KMS-11 (cell line): ENCODE results near the gene ZNF844.

Experiments
- H2AFZ ChIP-seq: fragments of 200-600 bp; sonication (generic); 2 replicates; pipeline ENCODE4 v1.6.1; 2016; ENCODE audit warnings: antibody characterized with exemption, mixed run types, low read depth
- H3K27ac ChIP-seq: fragments of 200-600 bp; sonication (generic); 2 replicates; pipeline ENCODE4 v1.6.1; 2016; ENCODE audit warnings: mild to moderate bottlenecking, mixed run types
- H3K27me3 ChIP-seq: fragments of 200-600 bp; sonication (generic); 2 replicates; pipeline ENCODE4 v1.6.1; 2017; ENCODE audit warnings: mild to moderate bottlenecking, low read depth, mixed run types, moderate library complexity; ENCODE audit not compliant: insufficient read depth
- H3K36me3 ChIP-seq: fragments of 200-600 bp; sonication (generic); 2 replicates; pipeline ENCODE4 v1.6.1; 2017; ENCODE audit warnings: mild to moderate bottlenecking, mixed run types; ENCODE audit not compliant: insufficient read depth
- H3K4me1 ChIP-seq: fragments of 200-600 bp; sonication (generic); 2 replicates; pipeline ENCODE4 v1.6.1; 2016; ENCODE audit warnings: mild to moderate bottlenecking, low read depth, mixed run types; ENCODE audit not compliant: poor library complexity, severe bottlenecking
- H3K4me2 ChIP-seq: fragments of 200-600 bp; sonication (generic); 2 replicates; pipeline ENCODE4 v1.7.0; 2016; ENCODE audit warnings: mild to moderate bottlenecking, mixed run types
- H3K4me3 ChIP-seq: fragments of 200-600 bp; sonication (generic); IDR thresholded peaks from 2 replicates; pipeline ENCODE4 v1.6.1; 2017; ENCODE audit warnings: low read depth, low read length, mixed read lengths; ENCODE audit not compliant: insufficient read depth
- H3K79me2 ChIP-seq: fragments of 200-600 bp; sonication (generic); 2 replicates; pipeline ENCODE4 v1.6.1; 2016; ENCODE audit warnings: low read depth, mixed run types; ENCODE audit not compliant: insufficient read depth
- H3K9ac ChIP-seq: fragments of 200-600 bp; sonication (generic); 2 replicates; pipeline ENCODE4 v1.6.1; 2016; ENCODE audit warnings: mild to moderate bottlenecking, mixed run types
- H4K20me1 ChIP-seq: fragments of 200-600 bp; sonication (generic); 2 replicates; pipeline ENCODE4 v1.6.1; 2016; ENCODE audit warnings: mild to moderate bottlenecking, mixed run types; ENCODE audit not compliant: insufficient read depth
- TF ChIP-seq, protein P1 (sequence below): fragments of 200-600 bp; sonication (generic); conservative IDR thresholded peaks from 2 replicates; pipeline ENCODE4 v1.6.1; 2017; ENCODE audit warnings: low read depth, mild to moderate bottlenecking, antibody characterized with exemption, low read length, moderate library complexity, mixed read lengths

Gene ZNF844

DNA sequence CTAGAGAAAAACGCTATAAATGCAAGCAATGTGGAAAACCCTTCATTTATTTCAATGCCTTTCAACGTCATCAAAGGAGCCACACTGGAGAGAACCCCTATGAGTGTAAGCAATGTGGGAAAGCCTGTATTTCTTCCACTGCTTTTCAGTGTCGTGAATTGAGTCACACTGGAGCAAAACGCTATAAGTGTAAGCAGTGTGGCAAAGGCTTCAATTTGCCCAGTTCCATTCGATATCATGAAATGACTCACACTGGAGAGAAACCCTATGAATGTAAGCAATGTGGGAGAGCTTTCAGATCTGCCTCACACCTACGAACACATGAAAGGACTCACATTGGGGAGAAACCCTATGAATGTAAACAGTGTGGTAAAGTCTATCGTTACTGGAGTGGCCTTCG is 48.2 kb downstream of the ZNF844 start:
- no peak overlapping the region for H3K4me3 ChIP-seq
- H3K9ac ChIP-seq = no peak overlapping the region
- no peaks in the 10 kb centered on the region for H3K79me2 ChIP-seq
- H2AFZ ChIP-seq = no peak overlapping the region
- H3K27me3 ChIP-seq = no peaks in the 10 kb centered on the region
- no peaks in the 10 kb centered on the region for H4K20me1 ChIP-seq
- H3K36me3 ChIP-seq = no peaks in the 10 kb centered on the region
- no peak overlapping the region for H3K4me2 ChIP-seq
- no peaks in the 10 kb centered on the region for H3K4me1 ChIP-seq
- no peak overlapping the region for H3K27ac ChIP-seq
- TF ChIP-seq, protein P1, sequence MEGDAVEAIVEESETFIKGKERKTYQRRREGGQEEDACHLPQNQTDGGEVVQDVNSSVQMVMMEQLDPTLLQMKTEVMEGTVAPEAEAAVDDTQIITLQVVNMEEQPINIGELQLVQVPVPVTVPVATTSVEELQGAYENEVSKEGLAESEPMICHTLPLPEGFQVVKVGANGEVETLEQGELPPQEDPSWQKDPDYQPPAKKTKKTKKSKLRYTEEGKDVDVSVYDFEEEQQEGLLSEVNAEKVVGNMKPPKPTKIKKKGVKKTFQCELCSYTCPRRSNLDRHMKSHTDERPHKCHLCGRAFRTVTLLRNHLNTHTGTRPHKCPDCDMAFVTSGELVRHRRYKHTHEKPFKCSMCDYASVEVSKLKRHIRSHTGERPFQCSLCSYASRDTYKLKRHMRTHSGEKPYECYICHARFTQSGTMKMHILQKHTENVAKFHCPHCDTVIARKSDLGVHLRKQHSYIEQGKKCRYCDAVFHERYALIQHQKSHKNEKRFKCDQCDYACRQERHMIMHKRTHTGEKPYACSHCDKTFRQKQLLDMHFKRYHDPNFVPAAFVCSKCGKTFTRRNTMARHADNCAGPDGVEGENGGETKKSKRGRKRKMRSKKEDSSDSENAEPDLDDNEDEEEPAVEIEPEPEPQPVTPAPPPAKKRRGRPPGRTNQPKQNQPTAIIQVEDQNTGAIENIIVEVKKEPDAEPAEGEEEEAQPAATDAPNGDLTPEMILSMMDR = no peak

DNA sequence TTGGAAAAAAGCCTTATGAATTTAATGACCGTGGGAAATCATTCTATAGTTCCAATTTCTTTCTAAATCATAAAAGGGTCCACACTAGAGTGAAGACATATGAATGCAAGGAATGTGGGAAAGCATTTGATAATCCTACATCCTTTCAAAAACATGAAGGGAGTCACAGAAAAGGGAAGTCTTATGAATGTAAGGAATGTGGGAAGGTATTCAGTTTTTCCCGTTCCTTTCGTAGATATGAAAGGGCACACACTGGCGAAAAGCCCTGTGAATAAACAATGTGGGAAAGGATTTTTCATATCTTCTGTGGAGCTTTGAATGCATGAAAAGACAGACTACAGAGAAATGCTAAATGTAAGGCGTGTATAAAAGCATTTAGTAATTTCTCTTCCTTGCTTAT is 48.6 kb downstream of the ZNF844 start:
- H3K4me1 ChIP-seq = no peaks in the 10 kb centered on the region
- no peak overlapping the region for H2AFZ ChIP-seq
- H3K9ac ChIP-seq = no peak overlapping the region
- H3K4me2 ChIP-seq = no peak overlapping the region
- H3K27me3 ChIP-seq = no peaks in the 10 kb centered on the region
- no peak overlapping the region for H3K27ac ChIP-seq
- H3K36me3 ChIP-seq = no peaks in the 10 kb centered on the region
- H4K20me1 ChIP-seq = no peaks in the 10 kb centered on the region
- no peak overlapping the region for H3K4me3 ChIP-seq
- TF ChIP-seq, protein P1 = no peak
- H3K79me2 ChIP-seq = no peaks in the 10 kb centered on the region

DNA sequence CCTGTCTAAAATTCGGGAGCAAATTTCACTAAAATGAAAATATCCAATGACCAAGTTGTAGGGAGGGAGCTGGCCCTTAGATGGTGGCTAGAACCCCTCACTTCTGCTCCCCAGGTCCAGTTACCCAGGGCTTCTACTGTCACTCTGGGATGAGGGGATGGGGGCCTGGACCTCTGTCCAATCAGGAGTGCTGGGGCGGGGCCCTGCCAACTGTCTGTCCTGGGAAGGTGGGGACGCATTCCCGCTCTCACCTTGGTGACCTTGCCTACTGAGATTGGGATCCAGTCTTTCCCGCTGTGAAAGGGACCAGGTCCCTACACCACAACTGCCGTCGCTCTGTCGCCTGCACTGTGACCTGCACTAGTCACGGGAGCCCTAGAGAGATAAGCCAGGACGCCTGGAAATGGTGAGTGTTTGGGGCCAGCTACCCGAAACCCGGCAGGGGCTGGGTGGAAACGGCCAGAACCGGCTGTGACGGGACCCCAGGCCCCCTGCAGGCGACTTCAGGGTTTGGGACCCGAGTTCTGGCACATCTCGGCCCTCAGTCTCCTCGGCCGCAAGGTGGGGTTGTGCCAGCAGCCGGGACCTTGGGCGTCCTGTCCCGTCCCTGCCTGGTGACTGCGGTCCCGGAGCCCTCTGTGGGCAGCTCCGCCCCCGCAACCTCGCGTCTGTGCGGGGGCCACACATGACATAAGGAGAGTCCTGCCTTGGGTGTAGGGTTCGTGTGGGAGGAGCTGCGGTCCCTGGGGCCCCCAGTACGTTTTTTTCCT is 52.9 kb downstream of the ZNF844 start:
- Histone ChIP-seq H3K79me2 (no peaks in the 10 kb centered on the region), H3K4me2 (no peak overlapping the region), H2AFZ (no peak overlapping the region), H3K36me3 (no peaks in the 10 kb centered on the region), H3K27me3 (no peaks in the 10 kb centered on the region), H3K9ac (no peak overlapping the region), H3K27ac (no peak overlapping the region), H4K20me1 (no peaks in the 10 kb centered on the region), H3K4me3 (no peak overlapping the region), H3K4me1 (no peaks in the 10 kb centered on the region)
- TF ChIP-seq, protein P1 = no peak

DNA sequence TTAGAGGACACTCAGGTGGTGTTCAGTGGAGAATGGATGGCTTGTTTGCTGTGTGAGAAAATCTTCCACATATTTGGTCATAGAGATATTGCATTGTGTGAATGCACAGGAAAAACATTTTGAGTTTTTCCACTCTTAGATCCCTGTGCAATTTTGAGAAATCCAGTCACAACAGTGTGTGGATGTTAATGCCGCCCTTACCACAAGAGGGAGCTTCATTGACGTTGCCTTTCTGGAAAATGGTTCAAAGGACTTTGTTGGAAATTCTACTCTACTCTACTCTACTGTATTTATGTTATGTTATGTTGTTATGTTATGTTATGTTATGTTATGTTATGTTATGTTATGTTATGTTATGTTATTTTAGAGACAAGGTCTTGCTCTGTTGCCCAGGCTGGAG is 62.2 kb downstream of the ZNF844 start:
- Histone ChIP-seq H3K9ac (no peak overlapping the region), H4K20me1 (no peaks in the 10 kb centered on the region)
- TF ChIP-seq, protein P1 = peak; percentile 36; the same call in 1 of the 2 replicates

More for the DNA sequence above, 62.2 kb downstream of the ZNF844 start:
- Histone ChIP-seq H3K4me3 (no peak overlapping the region), H3K79me2 (no peaks in the 10 kb centered on the region), H3K27me3 (no peaks in the 10 kb centered on the region), H3K36me3 (no peaks in the 10 kb centered on the region), H3K4me1 (no peaks in the 10 kb centered on the region), H2AFZ (no peak overlapping the region), H3K4me2 (no peak overlapping the region), H3K27ac (no peak overlapping the region)
